Measurements from ENCODE around the gene GALNT2.

DNA sequence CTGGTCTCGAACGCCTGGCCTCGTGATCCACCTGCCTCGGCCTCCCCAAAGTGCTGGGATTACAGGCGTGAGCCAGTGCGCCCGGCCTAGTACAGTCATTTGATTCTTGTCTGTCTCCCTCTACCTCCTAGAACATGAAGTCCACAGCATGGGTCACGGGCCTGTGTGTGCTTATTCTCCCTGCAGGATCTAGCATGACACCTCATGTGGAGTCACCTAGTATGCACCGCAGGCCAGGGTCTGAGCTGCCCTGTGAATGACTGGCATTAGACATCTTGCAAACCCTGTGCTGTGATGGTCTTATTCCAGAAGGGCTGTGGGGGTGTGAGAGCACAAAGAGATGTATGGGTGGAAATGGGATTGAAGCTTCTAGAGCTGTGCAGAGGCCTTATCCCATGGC, 133.2 kb downstream of the GALNT2 start:
- TF ChIP-seq YY1 (IDR thresholded peaks at IDR 0.05; ENCODE audit: insufficient read depth, insufficient read length) (no peak), ZNF274 (IDR thresholded peaks at IDR 0.05; ENCODE audit: low read depth, low read length) (no peak)
